COR-L47 (cell line): Measurements from ENCODE around the gene ASB8.
A peak's percentile ranks its signal among the peaks of the same experiment; 100 is the strongest.
"Not testable (repeated sequence)": the region's sequence is repeated elsewhere in the genome, so short reads cannot be mapped to it uniquely, and the experiment has no call there.

ENCODE experiments used
- DNase-seq: peaks from one replicate; lab custom pipeline; 2025; lab: John Stamatoyannopoulos, UW

ASB8 gene

GRCh38 chr12:48183091-48183875, 26.0 kb upstream of the ASB8 start, which contains the start of gene CCDC184:
TSS of gene CCDC184 (plus strand) at chr12:48183644. CDS start at chr12:48184123, 479 bp downstream.
- DNase-seq = peak; percentile 89

GRCh38 chr12:48182631-48183030, 25.3 kb upstream of the ASB8 start:
- no peak for DNase-seq

- DNase-seq = no peak
Measured at GRCh38 chr12:48180857-48181495, 23.7 kb upstream of the ASB8 start.

GRCh38 chr12:48180424-48180823, 23.1 kb upstream of the ASB8 start:
- DNase-seq = no peak

GRCh38 chr12:48179466-48179865, 22.2 kb upstream of the ASB8 start:
- DNase-seq = no peak

- no peak for DNase-seq
Measured at GRCh38 chr12:48177982-48178381, 20.7 kb upstream of the ASB8 start.

- DNase-seq = no peak
Measured at GRCh38 chr12:48176417-48176751, 19.1 kb upstream of the ASB8 start.

GRCh38 chr12:48175613-48176416, 18.5 kb upstream of the ASB8 start:
- no peak for DNase-seq

- no peak for DNase-seq
Measured at GRCh38 chr12:48169011-48169410, 11.7 kb upstream of the ASB8 start.

- peak; percentile 37 for DNase-seq
Measured at GRCh38 chr12:48165089-48165981, 8.0 kb upstream of the ASB8 start.

GRCh38 chr12:48164451-48164850, 7.1 kb upstream of the ASB8 start:
- DNase-seq = no peak

GRCh38 chr12:48163150-48163747, 5.9 kb upstream of the ASB8 start:
- no peak for DNase-seq

GRCh38 chr12:48160807-48161206, 3.5 kb upstream of the ASB8 start:
- no peak for DNase-seq

- DNase-seq = no peak
Measured at GRCh38 chr12:48160046-48160445, 2.7 kb upstream of the ASB8 start.

GRCh38 chr12:48157889-48158370, 615 bp upstream of the ASB8 start:
- DNase-seq = no peak

GRCh38 chr12:48156652-48157017, 680 bp downstream of the ASB8 start:
- DNase-seq = no peak

- not testable (repeated sequence) for DNase-seq
Measured at GRCh38 chr12:48155786-48156185, 1.5 kb downstream of the ASB8 start.

- no peak for DNase-seq
Measured at GRCh38 chr12:48151103-48151771, 6.1 kb downstream of the ASB8 start.

- DNase-seq = no peak
Measured at GRCh38 chr12:48145981-48146380, 11.3 kb downstream of the ASB8 start.

GRCh38 chr12:48143898-48144297, 13.4 kb downstream of the ASB8 start:
- DNase-seq = no peak
